Ishikawa (cell line): Measurements from ENCODE around the gene SERPINB1.

Experiments
- CEBPB ChIP-seq: IDR thresholded peaks from 2 replicates; pipeline ENCODE4 v1.6.1; 2012
- CREB1 ChIP-seq: IDR thresholded peaks from 2 replicates; pipeline ENCODE4 v1.6.1; 2012; ENCODE audit warnings: low read depth
- EGR1 ChIP-seq: IDR thresholded peaks from 2 replicates; pipeline ENCODE4 v1.6.1; 2012
- EP300 ChIP-seq: IDR thresholded peaks from 2 replicates; pipeline ENCODE4 v1.6.1; 2012; ENCODE audit warnings: borderline replicate concordance
- FOXM1 ChIP-seq: IDR thresholded peaks from 2 replicates; pipeline ENCODE4 v1.6.1; 2012; ENCODE audit warnings: low read depth, borderline replicate concordance
- MAX ChIP-seq: IDR thresholded peaks from 2 replicates; pipeline ENCODE4 v1.6.1; 2012
- NFIC ChIP-seq: IDR thresholded peaks from 2 replicates; pipeline ENCODE4 v1.6.1; 2012
- RAD21 ChIP-seq: IDR thresholded peaks from 2 replicates; pipeline ENCODE4 v1.6.1; 2012; ENCODE audit warnings: low read depth
- REST ChIP-seq: IDR thresholded peaks from 2 replicates; pipeline ENCODE4 v1.6.1; 2012; ENCODE audit warnings: low read depth, mild to moderate bottlenecking
- TAF1 ChIP-seq: IDR thresholded peaks from 2 replicates; pipeline ENCODE4 v1.6.1; 2012; ENCODE audit warnings: low read depth, mild to moderate bottlenecking
- TCF12 ChIP-seq: IDR thresholded peaks from 2 replicates; pipeline ENCODE4 v1.6.1; 2012; ENCODE audit warnings: low read depth
- TEAD4 ChIP-seq: IDR thresholded peaks from 2 replicates; pipeline ENCODE4 v1.6.1; 2012
- YY1 ChIP-seq: IDR thresholded peaks from 2 replicates; pipeline ENCODE4 v1.6.1; 2012; ENCODE audit warnings: low read depth
- ZBTB7A ChIP-seq: IDR thresholded peaks from 2 replicates; pipeline ENCODE4 v1.6.1; 2012; ENCODE audit warnings: low read depth
- TF ChIP-seq, protein P1 (sequence below): IDR thresholded peaks from 2 replicates; pipeline ENCODE4 v1.6.1; 2012

Gene SERPINB1

GRCh38 chr6:2881423-2881822 lies 39.8 kb upstream of the SERPINB1 start:
- TF ChIP-seq TAF1 (no peak), EGR1 (no peak), FOXM1 (no peak), ZBTB7A (no peak), CEBPB (no peak), EP300 (no peak), MAX (no peak), YY1 (no peak), RAD21 (no peak), CREB1 (no peak), TEAD4 (no peak), NFIC (no peak), REST (no peak), TCF12 (no peak)
- TF ChIP-seq, protein P1, sequence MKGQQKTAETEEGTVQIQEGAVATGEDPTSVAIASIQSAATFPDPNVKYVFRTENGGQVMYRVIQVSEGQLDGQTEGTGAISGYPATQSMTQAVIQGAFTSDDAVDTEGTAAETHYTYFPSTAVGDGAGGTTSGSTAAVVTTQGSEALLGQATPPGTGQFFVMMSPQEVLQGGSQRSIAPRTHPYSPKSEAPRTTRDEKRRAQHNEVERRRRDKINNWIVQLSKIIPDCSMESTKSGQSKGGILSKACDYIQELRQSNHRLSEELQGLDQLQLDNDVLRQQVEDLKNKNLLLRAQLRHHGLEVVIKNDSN, result no peak

- TF ChIP-seq RAD21, result no peak
- TF ChIP-seq REST, result no peak
- TF ChIP-seq EP300, result no peak
- TF ChIP-seq ZBTB7A, result no peak
- no peak for TF ChIP-seq MAX
- no peak for TF ChIP-seq TEAD4
- no peak for TF ChIP-seq YY1
- TF ChIP-seq CEBPB, result no peak
- TF ChIP-seq EGR1, result no peak
- TF ChIP-seq CREB1, result no peak
- TF ChIP-seq TAF1, result no peak
- no peak for TF ChIP-seq NFIC
- TF ChIP-seq, protein P1, result no peak
- TF ChIP-seq TCF12, result no peak
- TF ChIP-seq FOXM1, result no peak
Measured at GRCh38 chr6:2877960-2878359, 36.3 kb upstream of the SERPINB1 start.

DNA sequence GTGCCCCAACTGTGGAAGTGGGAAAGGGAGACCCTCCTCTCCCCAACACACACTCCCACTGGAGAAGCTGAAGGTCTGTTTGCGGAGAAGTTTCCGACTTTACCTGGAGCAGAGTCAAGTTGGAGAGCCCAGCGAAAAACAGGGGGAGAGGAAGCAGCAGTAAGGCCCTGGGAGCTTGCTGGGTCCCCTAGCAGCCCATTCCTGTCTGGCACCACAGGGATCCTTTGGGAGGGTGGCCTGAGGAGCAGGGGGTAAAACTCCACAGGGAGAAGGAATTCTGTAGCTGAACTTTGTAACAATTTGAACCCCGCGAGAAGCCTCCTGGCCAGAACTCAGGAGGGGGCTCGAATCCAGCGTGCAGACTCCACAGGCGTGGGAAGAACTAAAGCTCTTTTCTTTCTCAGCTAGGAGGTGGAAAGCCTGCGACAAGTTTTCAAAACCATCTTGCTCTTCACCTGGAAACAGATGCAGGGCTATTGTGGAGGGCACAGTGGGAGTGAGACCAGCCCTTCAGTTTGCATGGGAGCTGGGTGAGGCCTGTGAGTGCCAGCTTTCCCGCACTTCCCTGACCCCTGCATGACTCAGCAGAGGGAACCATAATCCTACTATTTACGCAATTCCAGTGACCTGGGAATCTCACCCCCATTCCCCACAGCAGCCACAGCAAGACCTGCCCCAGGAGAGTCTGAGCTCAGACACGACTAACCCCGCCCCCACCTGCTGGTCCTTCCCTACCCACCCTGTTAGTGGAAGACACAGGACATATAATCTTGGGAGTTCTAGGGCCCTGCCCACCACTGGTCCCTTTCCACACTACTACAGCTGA lies 35.6 kb upstream of the SERPINB1 start:
- TF ChIP-seq CEBPB, result 0 out of 2 replicates have a peak, but pooled peaks have one; percentile 30
- TF ChIP-seq RAD21, result no peak

DNA sequence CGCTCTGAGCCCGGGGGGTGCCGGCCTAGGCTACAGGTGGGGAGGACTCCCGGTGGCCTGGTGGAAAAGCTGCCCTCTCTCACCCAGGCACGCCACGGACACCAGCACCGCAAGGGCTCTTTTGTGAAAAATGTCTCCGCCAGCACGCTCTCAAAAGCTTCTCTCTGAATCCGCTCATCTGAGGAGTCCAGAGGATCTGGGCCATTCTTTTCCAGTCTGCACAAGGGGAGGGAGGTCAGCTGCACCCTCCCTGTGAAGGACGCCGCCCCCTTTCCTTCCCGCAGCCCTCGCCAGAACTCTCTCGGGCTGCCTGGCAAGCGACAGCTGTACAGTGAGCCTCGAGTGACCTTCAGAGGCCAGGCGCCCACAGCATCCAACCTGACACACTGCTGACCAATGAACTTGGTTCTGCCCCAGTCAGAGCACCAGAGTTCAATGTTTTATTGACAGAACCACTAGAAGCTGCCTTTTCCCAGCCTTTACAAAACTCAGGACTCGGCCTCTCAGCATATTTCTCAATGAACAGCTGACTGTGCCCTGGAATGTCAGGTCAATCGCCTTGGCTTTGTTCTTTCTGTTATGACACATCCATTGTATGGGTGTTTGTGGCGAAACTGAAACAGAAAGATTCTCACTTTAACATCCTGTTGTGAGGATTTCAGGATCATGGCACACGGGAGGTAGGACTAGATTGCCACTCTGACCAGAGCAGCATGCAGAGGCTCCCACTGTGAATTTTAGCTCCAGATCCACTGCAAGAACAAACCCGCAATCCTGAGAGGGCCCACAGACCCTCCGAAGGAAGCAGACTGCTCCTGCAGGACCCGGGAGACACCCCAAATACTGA lies 34.8 kb upstream of the SERPINB1 start:
- TF ChIP-seq CEBPB (peak; percentile 15; the same call in 1 of the 2 replicates), MAX (peak; percentile 43; the same call in 1 of the 2 replicates), ZBTB7A (no peak)

DNA sequence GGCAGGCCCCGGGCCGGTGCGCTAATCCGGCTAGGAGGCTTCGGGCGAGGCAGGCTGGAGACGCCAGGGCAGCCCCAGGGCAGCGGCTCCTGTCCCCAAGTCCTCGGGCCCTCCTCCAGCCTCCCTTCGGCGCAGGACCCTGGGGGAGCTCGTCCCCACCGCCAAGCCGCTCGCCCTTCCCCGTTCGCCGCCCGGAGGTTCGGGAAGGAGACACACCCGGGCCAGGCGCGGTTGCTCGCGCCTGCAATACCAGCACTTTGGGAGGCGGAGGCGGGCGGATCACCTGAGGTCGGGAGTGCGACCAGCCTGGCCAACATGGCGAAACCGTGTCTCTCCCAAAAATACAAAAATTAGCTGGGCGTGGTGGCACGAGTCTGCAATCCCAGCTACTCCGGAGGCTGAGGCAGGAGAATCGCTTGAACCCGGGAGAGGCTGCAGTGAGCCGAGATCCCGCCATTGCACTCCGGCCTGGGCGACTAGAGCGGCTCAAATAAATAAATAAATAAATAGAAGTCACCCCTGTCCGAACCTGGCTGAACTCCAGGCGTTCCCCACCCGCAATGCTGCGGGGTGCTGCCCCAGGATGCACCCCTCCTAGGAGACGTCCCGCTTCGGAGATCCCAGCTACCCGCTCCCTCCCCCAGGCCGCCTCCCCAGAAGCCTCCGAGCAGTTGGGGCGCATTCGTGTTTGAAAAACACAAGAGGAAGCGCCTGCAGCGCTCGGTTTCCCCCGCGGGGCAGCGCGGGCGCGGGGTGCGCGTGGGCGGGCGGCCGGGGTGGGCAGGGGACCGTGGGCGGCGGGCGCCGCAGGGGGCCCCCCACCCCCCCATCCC lies 33.9 kb upstream of the SERPINB1 start:
- TF ChIP-seq MAX (peak; percentile 33; the same call in 1 of the 2 replicates), CEBPB (no peak), EP300 (no peak)
